Body of pancreas (tissue), 4 donors: Measurements from ENCODE around the gene EBF3.

Experiments
- CTCF ChIP-seq, 7 experiments: fragments of 450-650 bp in 4 of 7; fragments of 200-600 bp in 3 of 7; sonication (generic) in 3 of 7; IDR thresholded peaks; one replicate each; pipeline ENCODE4 v1.5.1; 2016 to 2019; ENCODE audit warnings: antibody characterized with exemption in 7 of 7
- POLR2A ChIP-seq, 3 donors: fragments of 450-650 bp; IDR thresholded peaks; one replicate each; pipeline ENCODE4 v1.6.1; 2016; ENCODE audit warnings: antibody characterized with exemption in 3 of 3, mild to moderate bottlenecking in 2 of 3

DNA sequence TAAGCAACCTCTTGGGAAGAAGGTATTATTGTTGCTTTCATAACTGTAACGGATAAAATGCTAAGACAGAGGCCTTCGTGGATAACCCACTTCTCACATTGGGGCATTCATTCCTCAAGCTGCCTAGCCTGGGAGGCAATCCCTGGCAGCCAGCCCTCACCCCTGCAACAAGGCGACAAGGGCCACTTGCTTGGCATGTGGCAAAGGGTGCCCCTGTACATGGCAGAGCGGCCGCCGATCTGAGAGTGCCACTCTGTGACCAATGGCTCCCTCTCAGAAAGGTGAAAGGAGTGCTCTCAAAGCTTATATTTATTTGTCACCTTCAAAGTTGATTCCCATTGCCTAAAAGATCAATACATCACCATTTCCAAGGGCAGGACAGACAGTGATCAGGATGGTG lies 31.9 kb downstream of the EBF3 start:
- TF ChIP-seq CTCF (IDR thresholded peaks at IDR 0.05) (no peak), POLR2A (IDR thresholded peaks at IDR 0.05) (no peak)
